HepG2 (cell line): ENCODE data around the gene COL8A1. TPM values are rescaled to one million over a fixed set of nuclear protein-coding genes. Genes with fewer than 3 reads are reported as not detected.

Experiments used
- ATAC-seq: fragments of 200-7000 bp; cut with Tn5 transposase; 3 replicates; pipeline ENCODE4 v1.9.1; 2020; ENCODE audit warnings: mild to moderate bottlenecking, moderate library complexity
- BruUV-seq: library from RNA; stranded (reverse); fragments of 400-500 nt; replicated peaks from 2 replicates; lab custom pipeline; 2021; lab: Mats Ljungman, UMichigan
- CTCF ChIA-PET: fragments of 300-600 bp; formaldehyde crosslinking; extraction: SDS; loops from one replicate; lab custom pipeline; 2021; ENCODE audit warnings: low total read pairs, inconsistent platforms, low intra/inter-chr PET ratio; lab: Yijun Ruan, JAX
- POLR2A ChIA-PET: fragments of 350-600 bp; sonication (Branson Sonifier 250); formaldehyde crosslinking; loops from one replicate; lab custom pipeline; 2020; ENCODE audit warnings: antibody characterized with exemption, inconsistent platforms; lab: Yijun Ruan, JAX
- DNase-seq: peaks from one replicate; pipeline ENCODE4 v3.0.0-alpha.2; 2015; ENCODE audit warnings: low spot score
- FAIRE-seq: peaks from 3 replicates; lab custom pipeline; 2011; peaks lifted over from hg19 to GRCh38; lab: Jason Lieb, UNC
- H2AFZ ChIP-seq: one replicate; pipeline ENCODE4 v1.6.1; 2011; ENCODE audit warnings: low read length, inconsistent platforms
- H3K27ac ChIP-seq: fragments of 300-600 bp; 3 replicates; pipeline ENCODE4 v1.8.0; 2011; ENCODE audit warnings: mixed run types, mild to moderate bottlenecking, mixed read lengths, low read length, inconsistent platforms; ENCODE audit not compliant: insufficient read depth; ENCODE audit errors: extremely low read length
- H3K27me3 ChIP-seq, 2 experiments: fragments of 200-600 bp in 1 of 2; 2 replicates in 1 of 2; 3 replicates in 1 of 2; pipeline versions ENCODE4 v1.6.0 to v1.8.0; 2011; ENCODE audit warnings: low read length in 2 of 2, mild to moderate bottlenecking in 2 of 2, moderate library complexity in 2 of 2, inconsistent platforms in 1 of 2; ENCODE audit not compliant: insufficient read depth in 2 of 2, control insufficient read depth in 1 of 2
- H3K36me3 ChIP-seq, 2 experiments: fragments of 200-600 bp in 1 of 2; replicated peaks in 1 of 2; 2 replicates in 1 of 2; 3 replicates in 1 of 2; pipeline versions ENCODE4 v1.5.1 to v1.8.0; 2011; ENCODE audit warnings: low read length in 2 of 2, inconsistent platforms in 1 of 2; ENCODE audit not compliant: insufficient read depth in 2 of 2, control insufficient read depth in 1 of 2
- H3K4me1 ChIP-seq: 2 replicates; pipeline ENCODE4 v1.5.1; 2012; ENCODE audit warnings: low read length, inconsistent platforms; ENCODE audit not compliant: insufficient read depth
- H3K4me2 ChIP-seq: 2 replicates; pipeline ENCODE4 v1.6.0; 2011; ENCODE audit warnings: low read depth, low read length, inconsistent platforms
- H3K4me3 ChIP-seq, 3 experiments: fragments of 200-600 bp in 1 of 3; sonication (generic), shearing (Covaris generic) in 1 of 3; replicated peaks in 1 of 3; 2 replicates each; pipeline ENCODE4 v1.5.1; 2011 to 2016; ENCODE audit warnings: low read length in 3 of 3, inconsistent platforms in 2 of 3, low read depth in 2 of 3, mild to moderate bottlenecking in 2 of 3, control low read depth in 1 of 3, mixed read lengths in 1 of 3; ENCODE audit not compliant: insufficient read depth in 1 of 3
- H3K79me2 ChIP-seq: one replicate; pipeline ENCODE4 v1.6.1; 2011; ENCODE audit warnings: low read length, inconsistent platforms; ENCODE audit not compliant: insufficient read depth
- H3K9ac ChIP-seq: 2 replicates; pipeline ENCODE4 v1.6.0; 2011; ENCODE audit warnings: mild to moderate bottlenecking, low read depth, low read length, inconsistent platforms; ENCODE audit not compliant: insufficient read depth
- H3K9me3 ChIP-seq: 2 replicates; pipeline ENCODE4 v1.5.1; 2012; ENCODE audit warnings: mild to moderate bottlenecking, low read length
- H4K20me1 ChIP-seq: 2 replicates; pipeline ENCODE4 v1.6.0; 2011; ENCODE audit warnings: inconsistent platforms, mild to moderate bottlenecking, low read length, moderate library complexity; ENCODE audit not compliant: insufficient read depth
- NR1H2 ChIP-seq: sonication (generic); formaldehyde crosslinking; IDR thresholded peaks from 2 replicates; pipeline ENCODE4 v1.8.1; 2022; ENCODE audit warnings: low read depth, missing genetic modification reagents, borderline replicate concordance
- ZNF230 ChIP-seq: sonication (generic); formaldehyde crosslinking; IDR thresholded peaks from 2 replicates; pipeline ENCODE4 v1.4.0; 2020; ENCODE audit warnings: mild to moderate bottlenecking, missing genetic modification reagents
- ZNF256 ChIP-seq: sonication (generic); formaldehyde crosslinking; conservative IDR thresholded peaks from 2 replicates; pipeline ENCODE4 v1.4.0; 2020; ENCODE audit warnings: missing genetic modification reagents
- ZNF430 ChIP-seq: sonication (generic); formaldehyde crosslinking; IDR thresholded peaks from 2 replicates; pipeline ENCODE4 v1.9.0; 2021; ENCODE audit warnings: mild to moderate bottlenecking, missing genetic modification reagents
- ZNF496 ChIP-seq: sonication (generic); formaldehyde crosslinking; IDR thresholded peaks from 2 replicates; pipeline ENCODE4 v1.8.1; 2023; ENCODE audit warnings: mild to moderate bottlenecking, moderate library complexity, missing genetic modification reagents; ENCODE audit not compliant: insufficient replicate concordance
- ZNF619 ChIP-seq: sonication (generic); formaldehyde crosslinking; IDR thresholded peaks from 2 replicates; pipeline ENCODE4 v1.4.0; 2020; ENCODE audit warnings: mild to moderate bottlenecking, missing genetic modification reagents
- ZNF629 ChIP-seq: sonication (generic); formaldehyde crosslinking; conservative IDR thresholded peaks from 2 replicates; pipeline ENCODE4 v1.5.0; 2020; ENCODE audit warnings: missing genetic modification reagents
- WGBS: methylation state at CpG from one replicate; pipeline ENCODE4 v1.1.6; 2017; ENCODE audit warnings: low lambda C conversion rate; 5-methylcytosine and 5-hydroxymethylcytosine counted together
- in situ Hi-C: cut with HindIII; loops from 2 replicates; pipeline ENCODE4 v1.10.0; 2017; ENCODE audit warnings: low pct_unique_long_range_greater_than_20kb; ENCODE audit not compliant: extremely low pct_ligation_motif_present
- intact Hi-C: fragments of 100-400 bp; cut with micrococcal nuclease; formaldehyde crosslinking; loops from one replicate; pipeline ENCODE4 v1.10.0; 2022; ENCODE audit not compliant: unreplicated experiment
- polyA plus RNA-seq, 8 experiments: library from polyadenylated mRNA; depleted of rRNA in 3 of 8; stranded (reverse) in 7 of 8; unstranded in 1 of 8; fragments of >200 nt; fragmentation: Illumina TruSeq in 4 of 8; extraction: Trizol in 4 of 8; gene quantifications; 2 replicates each; pipeline versions ENCODE4 v1.2.1 to v1.2.3, GENCODE V29; 2011 to 2016; ENCODE audit warnings: low read depth in 4 of 8, missing spikeins in 1 of 8, mixed read lengths in 1 of 8; ENCODE audit not compliant: insufficient read depth in 1 of 8
- total RNA-seq, 5 experiments: library from RNA; depleted of rRNA; stranded (reverse); fragments of >200 nt; fragmentation: Illumina TruSeq; extraction: Trizol; gene quantifications; 2 replicates each; pipeline ENCODE4 v1.2.3, GENCODE V29; 2016; ENCODE audit warnings: low read depth in 1 of 5
- TF ChIP-seq, protein P1 (sequence below): sonication (generic); formaldehyde crosslinking; IDR thresholded peaks from 2 replicates; pipeline ENCODE4 v1.4.0; 2020; ENCODE audit warnings: missing genetic modification reagents, mild to moderate bottlenecking, borderline replicate concordance
- TF ChIP-seq, protein P2 (sequence below): sonication (generic); formaldehyde crosslinking; IDR thresholded peaks from 2 replicates; pipeline ENCODE4 v1.5.1; 2020; ENCODE audit warnings: mild to moderate bottlenecking, missing genetic modification reagents, borderline replicate concordance

Gene COL8A1
- total and polyA plus RNA-seq, 2 of the 13 experiments (the other 11 are each of a cell fraction or from before 2014, with no cell fraction given), result not detected

DNA sequence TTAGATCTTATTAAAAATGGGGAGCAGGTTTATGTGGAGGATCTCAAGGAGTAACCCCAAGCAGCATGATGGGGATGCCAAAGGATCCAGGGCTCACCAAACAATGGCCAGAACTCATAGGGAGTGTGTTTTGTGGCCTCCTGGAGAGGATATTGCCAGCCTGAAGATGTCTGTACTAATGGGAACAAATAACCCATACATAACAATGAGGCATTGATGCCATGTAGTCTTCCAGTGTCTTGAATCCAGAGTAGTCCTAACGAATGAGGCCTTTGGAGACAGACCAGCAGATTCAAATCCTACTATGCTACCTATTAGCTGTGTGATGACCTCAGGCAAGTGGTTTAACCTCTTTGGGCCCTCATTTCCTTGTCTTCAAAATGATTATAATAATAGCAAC is 134.3 kb downstream of the COL8A1 start:
- DNase-seq, result no peak
- no peak overlapping the region for H3K27ac ChIP-seq
- H2AFZ ChIP-seq, result no peak overlapping the region
- no TSS peak for BruUV-seq
- H4K20me1 ChIP-seq, result no peaks in the 10 kb centered on the region
- FAIRE-seq, result no peak
- ChIA-PET POLR2A (no interaction called here), CTCF (no interaction called here)
- in situ Hi-C loops, result no loop called here
- no peaks in the 10 kb centered on the region for H3K4me1 ChIP-seq
- no peak overlapping the region for H3K4me2 ChIP-seq
- intact Hi-C loops, result no loop called here
- no peaks in the 10 kb centered on the region for H3K9me3 ChIP-seq
- H3K79me2 ChIP-seq, result no peaks in the 10 kb centered on the region
- no peaks in the 10 kb centered on the region; a peak in 1 of 5 replicates for H3K27me3 ChIP-seq
- no peak overlapping the region for H3K9ac ChIP-seq
- no peak overlapping the region for H3K4me3 ChIP-seq
- TF ChIP-seq, protein P1, sequence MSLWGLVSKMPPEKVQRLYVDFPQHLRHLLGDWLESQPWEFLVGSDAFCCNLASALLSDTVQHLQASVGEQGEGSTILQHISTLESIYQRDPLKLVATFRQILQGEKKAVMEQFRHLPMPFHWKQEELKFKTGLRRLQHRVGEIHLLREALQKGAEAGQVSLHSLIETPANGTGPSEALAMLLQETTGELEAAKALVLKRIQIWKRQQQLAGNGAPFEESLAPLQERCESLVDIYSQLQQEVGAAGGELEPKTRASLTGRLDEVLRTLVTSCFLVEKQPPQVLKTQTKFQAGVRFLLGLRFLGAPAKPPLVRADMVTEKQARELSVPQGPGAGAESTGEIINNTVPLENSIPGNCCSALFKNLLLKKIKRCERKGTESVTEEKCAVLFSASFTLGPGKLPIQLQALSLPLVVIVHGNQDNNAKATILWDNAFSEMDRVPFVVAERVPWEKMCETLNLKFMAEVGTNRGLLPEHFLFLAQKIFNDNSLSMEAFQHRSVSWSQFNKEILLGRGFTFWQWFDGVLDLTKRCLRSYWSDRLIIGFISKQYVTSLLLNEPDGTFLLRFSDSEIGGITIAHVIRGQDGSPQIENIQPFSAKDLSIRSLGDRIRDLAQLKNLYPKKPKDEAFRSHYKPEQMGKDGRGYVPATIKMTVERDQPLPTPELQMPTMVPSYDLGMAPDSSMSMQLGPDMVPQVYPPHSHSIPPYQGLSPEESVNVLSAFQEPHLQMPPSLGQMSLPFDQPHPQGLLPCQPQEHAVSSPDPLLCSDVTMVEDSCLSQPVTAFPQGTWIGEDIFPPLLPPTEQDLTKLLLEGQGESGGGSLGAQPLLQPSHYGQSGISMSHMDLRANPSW (CRISPR knock-in tag), result no peak
- TF ChIP-seq, protein P2, sequence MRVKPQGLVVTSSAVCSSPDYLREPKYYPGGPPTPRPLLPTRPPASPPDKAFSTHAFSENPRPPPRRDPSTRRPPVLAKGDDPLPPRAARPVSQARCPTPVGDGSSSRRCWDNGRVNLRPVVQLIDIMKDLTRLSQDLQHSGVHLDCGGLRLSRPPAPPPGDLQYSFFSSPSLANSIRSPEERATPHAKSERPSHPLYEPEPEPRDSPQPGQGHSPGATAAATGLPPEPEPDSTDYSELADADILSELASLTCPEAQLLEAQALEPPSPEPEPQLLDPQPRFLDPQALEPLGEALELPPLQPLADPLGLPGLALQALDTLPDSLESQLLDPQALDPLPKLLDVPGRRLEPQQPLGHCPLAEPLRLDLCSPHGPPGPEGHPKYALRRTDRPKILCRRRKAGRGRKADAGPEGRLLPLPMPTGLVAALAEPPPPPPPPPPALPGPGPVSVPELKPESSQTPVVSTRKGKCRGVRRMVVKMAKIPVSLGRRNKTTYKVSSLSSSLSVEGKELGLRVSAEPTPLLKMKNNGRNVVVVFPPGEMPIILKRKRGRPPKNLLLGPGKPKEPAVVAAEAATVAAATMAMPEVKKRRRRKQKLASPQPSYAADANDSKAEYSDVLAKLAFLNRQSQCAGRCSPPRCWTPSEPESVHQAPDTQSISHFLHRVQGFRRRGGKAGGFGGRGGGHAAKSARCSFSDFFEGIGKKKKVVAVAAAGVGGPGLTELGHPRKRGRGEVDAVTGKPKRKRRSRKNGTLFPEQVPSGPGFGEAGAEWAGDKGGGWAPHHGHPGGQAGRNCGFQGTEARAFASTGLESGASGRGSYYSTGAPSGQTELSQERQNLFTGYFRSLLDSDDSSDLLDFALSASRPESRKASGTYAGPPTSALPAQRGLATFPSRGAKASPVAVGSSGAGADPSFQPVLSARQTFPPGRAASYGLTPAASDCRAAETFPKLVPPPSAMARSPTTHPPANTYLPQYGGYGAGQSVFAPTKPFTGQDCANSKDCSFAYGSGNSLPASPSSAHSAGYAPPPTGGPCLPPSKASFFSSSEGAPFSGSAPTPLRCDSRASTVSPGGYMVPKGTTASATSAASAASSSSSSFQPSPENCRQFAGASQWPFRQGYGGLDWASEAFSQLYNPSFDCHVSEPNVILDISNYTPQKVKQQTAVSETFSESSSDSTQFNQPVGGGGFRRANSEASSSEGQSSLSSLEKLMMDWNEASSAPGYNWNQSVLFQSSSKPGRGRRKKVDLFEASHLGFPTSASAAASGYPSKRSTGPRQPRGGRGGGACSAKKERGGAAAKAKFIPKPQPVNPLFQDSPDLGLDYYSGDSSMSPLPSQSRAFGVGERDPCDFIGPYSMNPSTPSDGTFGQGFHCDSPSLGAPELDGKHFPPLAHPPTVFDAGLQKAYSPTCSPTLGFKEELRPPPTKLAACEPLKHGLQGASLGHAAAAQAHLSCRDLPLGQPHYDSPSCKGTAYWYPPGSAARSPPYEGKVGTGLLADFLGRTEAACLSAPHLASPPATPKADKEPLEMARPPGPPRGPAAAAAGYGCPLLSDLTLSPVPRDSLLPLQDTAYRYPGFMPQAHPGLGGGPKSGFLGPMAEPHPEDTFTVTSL, result no peak
- TF ChIP-seq ZNF629, result no peak
- TF ChIP-seq ZNF496, result no peak
- TF ChIP-seq ZNF256 (CRISPR knock-in tag), result no peak
- no peak for TF ChIP-seq ZNF230
- TF ChIP-seq NR1H2 (CRISPR knock-in tag), result no peak
- TF ChIP-seq ZNF619 (CRISPR knock-in tag), result no peak
- no peak for TF ChIP-seq ZNF430 (CRISPR knock-in tag)
- 20% methylated on average over 1 of the region's 1 CpG for WGBS
- no peak for ATAC-seq
- H3K36me3 ChIP-seq, result no peaks in the 10 kb centered on the region
